KMS-11 (cell line): ENCODE measurements around the gene MMRN2.

Source experiments
- H2AFZ ChIP-seq: fragments of 200-600 bp; sonication (generic); 2 replicates; pipeline ENCODE4 v1.6.1; 2016; ENCODE audit warnings: antibody characterized with exemption, mixed run types, low read depth
- H3K27ac ChIP-seq: fragments of 200-600 bp; sonication (generic); 2 replicates; pipeline ENCODE4 v1.6.1; 2016; ENCODE audit warnings: mild to moderate bottlenecking, mixed run types
- H3K27me3 ChIP-seq: fragments of 200-600 bp; sonication (generic); 2 replicates; pipeline ENCODE4 v1.6.1; 2017; ENCODE audit warnings: mild to moderate bottlenecking, low read depth, mixed run types, moderate library complexity; ENCODE audit not compliant: insufficient read depth
- H3K36me3 ChIP-seq: fragments of 200-600 bp; sonication (generic); 2 replicates; pipeline ENCODE4 v1.6.1; 2017; ENCODE audit warnings: mild to moderate bottlenecking, mixed run types; ENCODE audit not compliant: insufficient read depth
- H3K4me1 ChIP-seq: fragments of 200-600 bp; sonication (generic); 2 replicates; pipeline ENCODE4 v1.6.1; 2016; ENCODE audit warnings: mild to moderate bottlenecking, low read depth, mixed run types; ENCODE audit not compliant: poor library complexity, severe bottlenecking
- H3K4me2 ChIP-seq: fragments of 200-600 bp; sonication (generic); 2 replicates; pipeline ENCODE4 v1.7.0; 2016; ENCODE audit warnings: mild to moderate bottlenecking, mixed run types
- H3K4me3 ChIP-seq: fragments of 200-600 bp; sonication (generic); IDR thresholded peaks from 2 replicates; pipeline ENCODE4 v1.6.1; 2017; ENCODE audit warnings: low read depth, low read length, mixed read lengths; ENCODE audit not compliant: insufficient read depth
- H3K79me2 ChIP-seq: fragments of 200-600 bp; sonication (generic); 2 replicates; pipeline ENCODE4 v1.6.1; 2016; ENCODE audit warnings: low read depth, mixed run types; ENCODE audit not compliant: insufficient read depth
- H3K9ac ChIP-seq: fragments of 200-600 bp; sonication (generic); 2 replicates; pipeline ENCODE4 v1.6.1; 2016; ENCODE audit warnings: mild to moderate bottlenecking, mixed run types
- H4K20me1 ChIP-seq: fragments of 200-600 bp; sonication (generic); 2 replicates; pipeline ENCODE4 v1.6.1; 2016; ENCODE audit warnings: mild to moderate bottlenecking, mixed run types; ENCODE audit not compliant: insufficient read depth
- CTCF ChIP-seq: fragments of 200-600 bp; sonication (generic); conservative IDR thresholded peaks from 2 replicates; pipeline ENCODE4 v1.6.1; 2017; ENCODE audit warnings: low read depth, mild to moderate bottlenecking, antibody characterized with exemption, low read length, moderate library complexity, mixed read lengths

The MMRN2 gene

GRCh38 chr10:86965986-86966654 lies 8.7 kb upstream of the MMRN2 start:
- Histone ChIP-seq H3K27me3 (no peaks in the 10 kb centered on the region), H2AFZ (peak overlapping the region; percentile 49; the same call in 1 of the 2 replicates), H3K9ac (no peak overlapping the region)

GRCh38 chr10:86964847-86965190 lies 7.4 kb upstream of the MMRN2 start:
- Histone ChIP-seq H3K27ac (no peak overlapping the region), H3K4me2 (no peak overlapping the region), H3K36me3 (no peaks in the 10 kb centered on the region), H3K4me3 (no peak overlapping the region), H3K9ac (no peak overlapping the region), H4K20me1 (no peaks in the 10 kb centered on the region), H3K27me3 (no peaks in the 10 kb centered on the region), H3K79me2 (no peaks in the 10 kb centered on the region), H3K4me1 (peaks cover 7% of the 10 kb centered on the region), H2AFZ (no peak overlapping the region)
- no peak for TF ChIP-seq CTCF

More at GRCh38 chr10:86965986-86966654, 8.7 kb upstream of the MMRN2 start:
- no peak for TF ChIP-seq CTCF
- no peaks in the 10 kb centered on the region for H3K79me2 ChIP-seq
- no peaks in the 10 kb centered on the region for H3K4me1 ChIP-seq
- H4K20me1 ChIP-seq, result no peaks in the 10 kb centered on the region
- H3K4me3 ChIP-seq, result no peak overlapping the region
- H3K36me3 ChIP-seq, result no peaks in the 10 kb centered on the region
- no peak overlapping the region for H3K27ac ChIP-seq
- H3K4me2 ChIP-seq, result no peak overlapping the region

- Histone ChIP-seq H3K79me2 (no peaks in the 10 kb centered on the region), H2AFZ (no peak overlapping the region), H3K4me2 (no peak overlapping the region), H3K36me3 (no peaks in the 10 kb centered on the region), H3K27me3 (no peaks in the 10 kb centered on the region), H3K4me1 (peaks cover 7% of the 10 kb centered on the region), H3K9ac (no peak overlapping the region), H3K27ac (no peak overlapping the region), H3K4me3 (no peak overlapping the region), H4K20me1 (no peaks in the 10 kb centered on the region)
- TF ChIP-seq CTCF, result no peak
Observed at GRCh38 chr10:86964061-86964846, 6.8 kb upstream of the MMRN2 start.

GRCh38 chr10:86963341-86963919 lies 6.0 kb upstream of the MMRN2 start:
- Histone ChIP-seq H3K4me1 (peaks cover 7% of the 10 kb centered on the region), H3K4me2 (no peak overlapping the region), H3K27ac (no peak overlapping the region), H3K36me3 (no peaks in the 10 kb centered on the region), H4K20me1 (no peaks in the 10 kb centered on the region), H3K9ac (no peak overlapping the region), H3K4me3 (no peak overlapping the region), H3K79me2 (no peaks in the 10 kb centered on the region), H3K27me3 (no peaks in the 10 kb centered on the region), H2AFZ (no peak overlapping the region)
- no peak for TF ChIP-seq CTCF
